Erythroblast (primary cell): ENCODE data around the gene GPR4.

ENCODE experiments used
- GATA1 ChIP-seq: IDR thresholded peaks from 2 replicates; pipeline ENCODE4 v1.6.1; 2011; ENCODE audit warnings: low read depth, mild to moderate bottlenecking, control low read depth, low read length, moderate library complexity
- POLR2A ChIP-seq: IDR thresholded peaks from 2 replicates; pipeline ENCODE4 v1.6.1; 2011; ENCODE audit warnings: mild to moderate bottlenecking, low read length

DNA sequence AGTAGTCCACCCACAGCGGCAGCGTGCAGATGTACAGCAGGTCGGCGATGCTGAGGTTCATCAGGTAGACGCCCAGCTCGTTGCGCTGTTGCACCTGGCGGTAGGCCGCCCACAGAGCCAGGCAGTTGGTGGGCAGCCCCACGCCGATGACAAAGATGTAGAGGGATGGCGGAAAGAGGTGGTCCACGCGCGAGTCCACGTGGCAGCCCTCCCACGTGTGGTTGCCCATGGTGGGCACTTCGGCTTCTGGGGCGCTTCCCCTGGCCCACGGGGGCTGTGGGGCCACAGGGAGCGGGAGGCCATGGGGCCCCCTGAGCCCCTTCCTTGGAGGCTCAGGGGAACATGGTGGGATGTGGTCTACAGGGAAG is 10.4 kb downstream of the GPR4 start:
- TF ChIP-seq POLR2A (no peak), GATA1 (no peak)
